ENCODE measurements around the gene RAB3B. TPM values are rescaled to one million over a fixed set of nuclear protein-coding genes. Genes with fewer than 3 reads are reported as not detected.

Gene RAB3B
- total RNA-seq, 6 donors from 2014 or later = under 0.01 to 1.2 (median 0.12) TPM; not detected in 2

DNA sequence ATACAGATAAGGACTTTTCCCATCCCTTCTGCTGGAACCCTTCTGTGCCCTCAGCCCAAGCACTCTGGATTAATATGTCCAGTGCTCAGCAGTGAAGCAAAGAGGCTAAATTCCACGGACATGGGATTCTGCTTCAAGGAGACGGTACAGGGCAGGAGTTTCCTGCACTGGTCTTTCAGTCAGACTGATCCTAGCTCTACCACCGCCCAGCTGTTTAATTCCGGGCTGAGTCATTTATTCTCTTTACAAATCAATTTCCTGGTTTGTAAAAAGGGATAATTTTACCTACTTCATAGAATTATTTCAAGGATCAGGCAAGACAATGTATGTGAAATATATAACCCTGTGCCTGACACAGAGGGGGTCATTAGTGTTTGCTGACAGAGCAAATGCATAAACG lies 70.4 kb downstream of the RAB3B start:
- no peaks in the 10 kb centered on the region for H3K27me3 ChIP-seq
- WGBS, 2 donors = 55 to 63% methylated on average over 5 of the region's 5 CpGs
- no peaks in the 10 kb centered on the region for H3K4me1 ChIP-seq
- no peaks in the 10 kb centered on the region for H3K9me3 ChIP-seq
- no peak overlapping the region for H3K27ac ChIP-seq
- DNase-seq (no peak), ATAC-seq (ENCODE audit: low FRiP score in 2 of 2) (no peak)
- H3K4me3 ChIP-seq = no peak overlapping the region
- no peaks in the 10 kb centered on the region for H3K36me3 ChIP-seq
- TF ChIP-seq POLR2AphosphoS5 (IDR thresholded peaks at IDR 0.05) (no peak), POLR2A (IDR thresholded peaks at IDR 0.05) (no peak), EP300 (IDR thresholded peaks at IDR 0.05) (no peak)
- TF ChIP-seq, protein P1, sequence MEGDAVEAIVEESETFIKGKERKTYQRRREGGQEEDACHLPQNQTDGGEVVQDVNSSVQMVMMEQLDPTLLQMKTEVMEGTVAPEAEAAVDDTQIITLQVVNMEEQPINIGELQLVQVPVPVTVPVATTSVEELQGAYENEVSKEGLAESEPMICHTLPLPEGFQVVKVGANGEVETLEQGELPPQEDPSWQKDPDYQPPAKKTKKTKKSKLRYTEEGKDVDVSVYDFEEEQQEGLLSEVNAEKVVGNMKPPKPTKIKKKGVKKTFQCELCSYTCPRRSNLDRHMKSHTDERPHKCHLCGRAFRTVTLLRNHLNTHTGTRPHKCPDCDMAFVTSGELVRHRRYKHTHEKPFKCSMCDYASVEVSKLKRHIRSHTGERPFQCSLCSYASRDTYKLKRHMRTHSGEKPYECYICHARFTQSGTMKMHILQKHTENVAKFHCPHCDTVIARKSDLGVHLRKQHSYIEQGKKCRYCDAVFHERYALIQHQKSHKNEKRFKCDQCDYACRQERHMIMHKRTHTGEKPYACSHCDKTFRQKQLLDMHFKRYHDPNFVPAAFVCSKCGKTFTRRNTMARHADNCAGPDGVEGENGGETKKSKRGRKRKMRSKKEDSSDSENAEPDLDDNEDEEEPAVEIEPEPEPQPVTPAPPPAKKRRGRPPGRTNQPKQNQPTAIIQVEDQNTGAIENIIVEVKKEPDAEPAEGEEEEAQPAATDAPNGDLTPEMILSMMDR (IDR thresholded peaks at IDR 0.05) = no peak

DNA sequence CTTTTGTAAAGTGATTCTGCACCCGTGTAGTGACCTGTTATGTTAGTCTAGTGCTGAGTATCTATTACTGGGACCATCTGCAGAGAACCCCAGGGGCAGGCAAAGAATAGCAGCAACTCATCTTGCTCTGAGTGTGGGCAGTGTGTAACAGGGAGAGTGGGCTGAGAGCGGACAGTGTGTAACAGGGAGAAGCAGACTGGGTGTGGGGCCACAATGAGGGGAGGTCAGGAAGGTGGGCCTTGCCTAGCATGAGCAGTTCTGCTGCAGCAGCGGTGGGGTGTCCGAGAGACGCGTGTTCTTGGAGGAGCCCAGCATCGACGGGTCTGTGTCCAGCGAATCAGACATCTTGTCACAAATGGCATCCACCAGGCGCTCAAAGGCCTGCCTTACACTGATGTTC lies 70.8 kb downstream of the RAB3B start:
- no peaks in the 10 kb centered on the region for H3K9me3 ChIP-seq
- H3K27me3 ChIP-seq = no peaks in the 10 kb centered on the region
- DNase-seq (peak in 1 of 2 donors; percentile 15), ATAC-seq (ENCODE audit: low FRiP score in 2 of 2) (no peak)
- no peak overlapping the region for H3K27ac ChIP-seq
- H3K36me3 ChIP-seq = no peaks in the 10 kb centered on the region
- no peaks in the 10 kb centered on the region for H3K4me1 ChIP-seq
- no peak overlapping the region for H3K4me3 ChIP-seq
- TF ChIP-seq POLR2A (IDR thresholded peaks at IDR 0.05) = no peak
- TF ChIP-seq EP300 (IDR thresholded peaks at IDR 0.05) = no peak
- no peak for TF ChIP-seq POLR2AphosphoS5 (IDR thresholded peaks at IDR 0.05)
- TF ChIP-seq, protein P1 (IDR thresholded peaks at IDR 0.05) = no peak
- whole genome bisulfite sequencing, 2 donors = 79 to 89% methylated on average over 9 to 10 of the region's 10 CpGs

DNA sequence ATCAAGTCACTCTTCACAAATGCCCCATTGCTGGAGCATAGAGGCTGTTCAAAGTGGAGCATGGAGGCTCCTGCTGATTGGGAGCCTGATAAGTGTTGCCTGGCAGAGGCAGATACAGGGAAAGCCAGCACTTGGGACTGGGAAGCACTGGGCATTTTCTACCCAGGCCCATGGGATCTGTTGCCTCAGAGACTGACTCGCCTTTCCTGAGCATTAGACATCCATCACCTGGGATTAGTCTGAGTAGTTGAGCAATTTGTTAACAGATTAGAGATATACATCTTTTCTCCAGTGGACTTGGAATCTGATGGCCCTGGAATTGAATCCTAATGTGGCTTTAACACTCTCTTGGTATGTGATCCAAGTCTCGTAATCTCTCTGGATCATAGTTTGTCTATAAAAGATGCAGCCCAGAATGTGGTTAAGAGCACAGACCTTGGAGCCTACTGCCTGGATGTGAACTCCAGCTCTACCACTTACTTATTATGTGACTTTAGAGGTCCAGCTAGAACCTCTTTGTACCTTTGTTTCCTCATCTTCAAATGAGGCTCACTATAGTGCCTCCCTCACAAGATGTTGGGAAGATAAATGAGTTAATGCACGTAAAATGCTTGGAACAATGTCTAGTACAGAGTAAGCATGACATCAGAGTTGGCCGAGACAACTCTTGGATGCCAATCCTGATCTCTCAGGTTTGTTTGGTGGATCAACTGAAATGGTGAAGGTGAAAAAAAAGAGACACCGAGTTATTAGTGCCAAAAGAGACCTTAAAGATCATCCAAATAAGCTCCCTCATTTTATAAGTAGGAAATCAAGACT lies 73.7 kb downstream of the RAB3B start:
- H3K27me3 ChIP-seq = no peaks in the 10 kb centered on the region
- 85 to 86% methylated on average over 5 of the region's 5 CpGs for WGBS, 2 donors

DNA sequence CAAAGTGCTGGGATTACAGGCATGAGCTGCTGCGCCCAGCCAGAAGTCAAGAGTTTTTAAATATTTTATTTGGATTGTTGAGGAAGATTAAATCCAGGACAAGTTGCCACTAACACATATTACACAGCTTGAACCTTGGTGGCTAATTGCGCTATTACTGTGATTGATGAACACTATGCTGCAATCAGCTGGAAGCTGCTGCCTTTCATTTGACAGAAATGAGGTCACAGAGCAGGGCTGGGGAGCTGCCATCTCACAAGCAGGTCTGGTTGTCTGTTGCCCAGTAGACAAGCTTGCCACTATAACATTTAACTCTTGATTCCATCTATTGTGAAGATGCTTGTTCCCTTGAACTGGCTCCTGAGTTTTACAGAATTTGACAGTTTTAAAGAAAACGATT lies 74.5 kb downstream of the RAB3B start:
- no peaks in the 10 kb centered on the region for H3K27me3 ChIP-seq
- ATAC-seq (ENCODE audit: low FRiP score in 2 of 2) (no peak), DNase-seq (no peak)
- H3K36me3 ChIP-seq = no peaks in the 10 kb centered on the region
- H3K9me3 ChIP-seq = no peaks in the 10 kb centered on the region
- WGBS, 2 donors = 63 to 84% methylated on average over 3 of the region's 3 CpGs
- TF ChIP-seq EP300 (IDR thresholded peaks at IDR 0.05) (no peak), POLR2AphosphoS5 (IDR thresholded peaks at IDR 0.05) (no peak), POLR2A (IDR thresholded peaks at IDR 0.05) (no peak)
- TF ChIP-seq, protein P1 (IDR thresholded peaks at IDR 0.05) = no peak
- no peak overlapping the region for H3K4me3 ChIP-seq
- no peaks in the 10 kb centered on the region for H3K4me1 ChIP-seq
- H3K27ac ChIP-seq = no peak overlapping the region

More for the DNA sequence above, 73.7 kb downstream of the RAB3B start:
- H3K9me3 ChIP-seq = no peaks in the 10 kb centered on the region
- ATAC-seq (ENCODE audit: low FRiP score in 2 of 2) (no peak), DNase-seq (no peak)
- H3K4me3 ChIP-seq = no peak overlapping the region
- no peak overlapping the region for H3K27ac ChIP-seq
- H3K36me3 ChIP-seq = no peaks in the 10 kb centered on the region
- H3K4me1 ChIP-seq = no peaks in the 10 kb centered on the region
- no peak for TF ChIP-seq EP300 (IDR thresholded peaks at IDR 0.05)
- TF ChIP-seq, protein P1 (IDR thresholded peaks at IDR 0.05) = no peak
- TF ChIP-seq POLR2AphosphoS5 (IDR thresholded peaks at IDR 0.05) = no peak
- TF ChIP-seq POLR2A (IDR thresholded peaks at IDR 0.05) = no peak

DNA sequence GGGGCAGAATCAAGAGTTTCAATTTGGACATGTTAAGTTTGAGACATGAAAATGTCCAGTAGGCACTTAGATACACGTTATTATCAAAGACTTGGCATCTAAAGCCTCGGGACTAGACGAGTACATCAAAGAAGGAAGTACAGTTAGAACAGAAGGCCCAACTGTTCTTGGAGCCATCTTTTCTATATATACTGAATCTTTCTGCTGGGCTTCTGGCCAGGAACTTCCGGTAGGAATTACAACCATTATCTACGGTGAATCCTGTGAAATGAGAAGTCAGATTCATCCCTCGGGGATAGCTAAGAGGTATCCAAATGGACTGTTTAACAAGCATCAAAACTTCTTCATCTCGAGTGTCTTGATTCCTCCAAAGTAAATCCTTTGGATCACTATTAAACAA lies 77.6 kb downstream of the RAB3B start:
- Histone ChIP-seq H3K27me3 (no peaks in the 10 kb centered on the region), H3K9me3 (no peaks in the 10 kb centered on the region), H3K4me3 (no peak overlapping the region), H3K36me3 (no peaks in the 10 kb centered on the region), H3K4me1 (no peaks in the 10 kb centered on the region), H3K27ac (no peak overlapping the region)
- no peak for ATAC-seq (ENCODE audit: low FRiP score in 2 of 2)
- no peak for DNase-seq
- 78 to 81% methylated on average over 7 of the region's 7 CpGs for WGBS, 2 donors
- TF ChIP-seq POLR2AphosphoS5 (IDR thresholded peaks at IDR 0.05) (no peak), POLR2A (IDR thresholded peaks at IDR 0.05) (no peak), EP300 (IDR thresholded peaks at IDR 0.05) (no peak)
- TF ChIP-seq, protein P1 (IDR thresholded peaks at IDR 0.05) = no peak

All from upper lobe of left lung (tissue), 6 donors.